ENCODE data around the gene UGT1A5.

Gene UGT1A5

GRCh38 chr2:233718552-233718951, 5.8 kb downstream of the UGT1A5 start, which contains the start of gene UGT1A4 (continued):
- TF ChIP-seq, protein P1, sequence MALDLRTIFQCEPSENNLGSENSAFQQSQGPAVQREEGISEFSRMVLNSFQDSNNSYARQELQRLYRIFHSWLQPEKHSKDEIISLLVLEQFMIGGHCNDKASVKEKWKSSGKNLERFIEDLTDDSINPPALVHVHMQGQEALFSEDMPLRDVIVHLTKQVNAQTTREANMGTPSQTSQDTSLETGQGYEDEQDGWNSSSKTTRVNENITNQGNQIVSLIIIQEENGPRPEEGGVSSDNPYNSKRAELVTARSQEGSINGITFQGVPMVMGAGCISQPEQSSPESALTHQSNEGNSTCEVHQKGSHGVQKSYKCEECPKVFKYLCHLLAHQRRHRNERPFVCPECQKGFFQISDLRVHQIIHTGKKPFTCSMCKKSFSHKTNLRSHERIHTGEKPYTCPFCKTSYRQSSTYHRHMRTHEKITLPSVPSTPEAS (tag by site-specific recombination; IDR thresholded peaks at IDR 0.05) = no peak
- no peak for TF ChIP-seq ZNF404 (tag by site-specific recombination; IDR thresholded peaks at IDR 0.05)
- TF ChIP-seq ZBTB20 (tag by site-specific recombination; IDR thresholded peaks at IDR 0.05) = no peak
- no peak for TF ChIP-seq ZNF692 (tag by site-specific recombination; IDR thresholded peaks at IDR 0.05)
- TF ChIP-seq ZNF791 (tag by site-specific recombination; IDR thresholded peaks at IDR 0.05) = no peak
- TF ChIP-seq, protein P2, sequence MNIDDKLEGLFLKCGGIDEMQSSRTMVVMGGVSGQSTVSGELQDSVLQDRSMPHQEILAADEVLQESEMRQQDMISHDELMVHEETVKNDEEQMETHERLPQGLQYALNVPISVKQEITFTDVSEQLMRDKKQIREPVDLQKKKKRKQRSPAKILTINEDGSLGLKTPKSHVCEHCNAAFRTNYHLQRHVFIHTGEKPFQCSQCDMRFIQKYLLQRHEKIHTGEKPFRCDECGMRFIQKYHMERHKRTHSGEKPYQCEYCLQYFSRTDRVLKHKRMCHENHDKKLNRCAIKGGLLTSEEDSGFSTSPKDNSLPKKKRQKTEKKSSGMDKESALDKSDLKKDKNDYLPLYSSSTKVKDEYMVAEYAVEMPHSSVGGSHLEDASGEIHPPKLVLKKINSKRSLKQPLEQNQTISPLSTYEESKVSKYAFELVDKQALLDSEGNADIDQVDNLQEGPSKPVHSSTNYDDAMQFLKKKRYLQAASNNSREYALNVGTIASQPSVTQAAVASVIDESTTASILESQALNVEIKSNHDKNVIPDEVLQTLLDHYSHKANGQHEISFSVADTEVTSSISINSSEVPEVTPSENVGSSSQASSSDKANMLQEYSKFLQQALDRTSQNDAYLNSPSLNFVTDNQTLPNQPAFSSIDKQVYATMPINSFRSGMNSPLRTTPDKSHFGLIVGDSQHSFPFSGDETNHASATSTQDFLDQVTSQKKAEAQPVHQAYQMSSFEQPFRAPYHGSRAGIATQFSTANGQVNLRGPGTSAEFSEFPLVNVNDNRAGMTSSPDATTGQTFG (tag by site-specific recombination; IDR thresholded peaks at IDR 0.05; ENCODE audit: borderline replicate concordance) = no peak
- TF ChIP-seq ZNF394 (tag by site-specific recombination; IDR thresholded peaks at IDR 0.05; ENCODE audit: borderline replicate concordance) = no peak

DNA sequence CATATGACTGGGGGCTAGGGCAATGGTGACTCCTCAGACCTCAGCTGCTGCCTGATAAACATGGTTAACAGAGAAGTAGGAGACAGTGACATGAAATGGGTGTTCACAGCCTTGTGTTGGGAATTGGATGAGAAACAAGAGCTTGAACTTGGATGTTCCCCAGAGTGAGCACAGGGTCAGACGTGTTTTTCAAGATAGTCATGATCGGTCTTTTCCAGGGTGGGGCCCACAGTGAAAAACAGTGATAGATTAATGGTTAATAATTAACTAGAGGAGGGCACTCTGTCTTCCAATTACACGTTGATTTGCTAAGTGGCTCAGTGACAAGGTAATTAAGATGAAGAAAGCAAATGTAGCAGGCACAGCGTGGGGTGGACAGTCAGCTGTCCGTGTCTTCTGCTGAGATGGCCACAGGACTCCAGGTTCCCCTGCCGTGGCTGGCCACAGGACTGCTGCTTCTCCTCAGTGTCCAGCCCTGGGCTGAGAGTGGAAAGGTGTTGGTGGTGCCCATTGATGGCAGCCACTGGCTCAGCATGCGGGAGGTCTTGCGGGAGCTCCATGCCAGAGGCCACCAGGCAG, 16.1 kb downstream of the UGT1A5 start, which contains the start of gene UGT1A3:
UGT1A3 (plus strand) TSS at position 320 of the 579 bp plus-strand sequence; CDS start at position 405, 85 bp downstream.
- Histone ChIP-seq H3K36me3 (ENCODE audit: control insufficient read depth in 2 of 2, insufficient read depth in 1 of 2, low read length in 2 of 2) (no peaks in the 10 kb centered on the region), H3K4me1 (ENCODE audit: control insufficient read depth, insufficient read depth, low read length) (no peaks in the 10 kb centered on the region), H3K9me3 (ENCODE audit: control insufficient read depth, insufficient read depth, low read depth, low read length) (no peaks in the 10 kb centered on the region), H3K27ac (ENCODE audit: extremely low read depth, low read depth, low read length) (no peak within 1 kb of the TSS), H3K4me3 (ENCODE audit: low read depth, low read length) (no peak within 1 kb of the TSS)
- TF ChIP-seq SALL2 (tag by site-specific recombination; IDR thresholded peaks at IDR 0.05; ENCODE audit: borderline replicate concordance) (no peak), ZNF791 (tag by site-specific recombination; IDR thresholded peaks at IDR 0.05) (no peak), KLF8 (tag by site-specific recombination; IDR thresholded peaks at IDR 0.05) (no peak), ZNF169 (tag by site-specific recombination; IDR thresholded peaks at IDR 0.05) (no peak), ZNF112 (tag by site-specific recombination; IDR thresholded peaks at IDR 0.05) (no peak), ZNF837 (tag by site-specific recombination; IDR thresholded peaks at IDR 0.05) (no peak), ZNF311 (tag by site-specific recombination; IDR thresholded peaks at IDR 0.05; ENCODE audit: borderline replicate concordance) (no peak), PBX3 (CRISPR knock-in tag; IDR thresholded peaks at IDR 0.05) (no peak), ZNF621 (tag by site-specific recombination; IDR thresholded peaks at IDR 0.05) (no peak), ZNF776 (tag by site-specific recombination; IDR thresholded peaks at IDR 0.05; ENCODE audit: borderline replicate concordance) (no peak), ZNF747 (tag by site-specific recombination; IDR thresholded peaks at IDR 0.05) (no peak), ZFP37 (tag by site-specific recombination; IDR thresholded peaks at IDR 0.05) (no peak), ZNF341 (tag by site-specific recombination; IDR thresholded peaks at IDR 0.05; ENCODE audit: low read depth) (no peak), KLF7 (tag by site-specific recombination; IDR thresholded peaks at IDR 0.05; ENCODE audit: borderline replicate concordance) (no peak), KLF1 (tag by site-specific recombination; IDR thresholded peaks at IDR 0.05) (no peak), ZBTB48 (tag by site-specific recombination; IDR thresholded peaks at IDR 0.05) (no peak), ZNF16 (tag by site-specific recombination; IDR thresholded peaks at IDR 0.05; ENCODE audit: low read depth) (no peak)
- TF ChIP-seq, protein P3, sequence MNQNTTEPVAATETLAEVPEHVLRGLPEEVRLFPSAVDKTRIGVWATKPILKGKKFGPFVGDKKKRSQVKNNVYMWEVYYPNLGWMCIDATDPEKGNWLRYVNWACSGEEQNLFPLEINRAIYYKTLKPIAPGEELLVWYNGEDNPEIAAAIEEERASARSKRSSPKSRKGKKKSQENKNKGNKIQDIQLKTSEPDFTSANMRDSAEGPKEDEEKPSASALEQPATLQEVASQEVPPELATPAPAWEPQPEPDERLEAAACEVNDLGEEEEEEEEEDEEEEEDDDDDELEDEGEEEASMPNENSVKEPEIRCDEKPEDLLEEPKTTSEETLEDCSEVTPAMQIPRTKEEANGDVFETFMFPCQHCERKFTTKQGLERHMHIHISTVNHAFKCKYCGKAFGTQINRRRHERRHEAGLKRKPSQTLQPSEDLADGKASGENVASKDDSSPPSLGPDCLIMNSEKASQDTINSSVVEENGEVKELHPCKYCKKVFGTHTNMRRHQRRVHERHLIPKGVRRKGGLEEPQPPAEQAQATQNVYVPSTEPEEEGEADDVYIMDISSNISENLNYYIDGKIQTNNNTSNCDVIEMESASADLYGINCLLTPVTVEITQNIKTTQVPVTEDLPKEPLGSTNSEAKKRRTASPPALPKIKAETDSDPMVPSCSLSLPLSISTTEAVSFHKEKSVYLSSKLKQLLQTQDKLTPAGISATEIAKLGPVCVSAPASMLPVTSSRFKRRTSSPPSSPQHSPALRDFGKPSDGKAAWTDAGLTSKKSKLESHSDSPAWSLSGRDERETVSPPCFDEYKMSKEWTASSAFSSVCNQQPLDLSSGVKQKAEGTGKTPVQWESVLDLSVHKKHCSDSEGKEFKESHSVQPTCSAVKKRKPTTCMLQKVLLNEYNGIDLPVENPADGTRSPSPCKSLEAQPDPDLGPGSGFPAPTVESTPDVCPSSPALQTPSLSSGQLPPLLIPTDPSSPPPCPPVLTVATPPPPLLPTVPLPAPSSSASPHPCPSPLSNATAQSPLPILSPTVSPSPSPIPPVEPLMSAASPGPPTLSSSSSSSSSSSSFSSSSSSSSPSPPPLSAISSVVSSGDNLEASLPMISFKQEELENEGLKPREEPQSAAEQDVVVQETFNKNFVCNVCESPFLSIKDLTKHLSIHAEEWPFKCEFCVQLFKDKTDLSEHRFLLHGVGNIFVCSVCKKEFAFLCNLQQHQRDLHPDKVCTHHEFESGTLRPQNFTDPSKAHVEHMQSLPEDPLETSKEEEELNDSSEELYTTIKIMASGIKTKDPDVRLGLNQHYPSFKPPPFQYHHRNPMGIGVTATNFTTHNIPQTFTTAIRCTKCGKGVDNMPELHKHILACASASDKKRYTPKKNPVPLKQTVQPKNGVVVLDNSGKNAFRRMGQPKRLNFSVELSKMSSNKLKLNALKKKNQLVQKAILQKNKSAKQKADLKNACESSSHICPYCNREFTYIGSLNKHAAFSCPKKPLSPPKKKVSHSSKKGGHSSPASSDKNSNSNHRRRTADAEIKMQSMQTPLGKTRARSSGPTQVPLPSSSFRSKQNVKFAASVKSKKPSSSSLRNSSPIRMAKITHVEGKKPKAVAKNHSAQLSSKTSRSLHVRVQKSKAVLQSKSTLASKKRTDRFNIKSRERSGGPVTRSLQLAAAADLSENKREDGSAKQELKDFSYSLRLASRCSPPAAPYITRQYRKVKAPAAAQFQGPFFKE (tag by site-specific recombination; IDR thresholded peaks at IDR 0.05; ENCODE audit: borderline replicate concordance) = no peak
- ChIA-PET POLR2A (no interaction called here), CTCF (no interaction called here)

All from HEK293 (cell line).